A673 (cell line): ENCODE results near the gene PLCG2. TPM values are rescaled to one million over a fixed set of nuclear protein-coding genes. Genes with fewer than 3 reads are reported as not detected.

Source experiments
- BruUV-seq: library from RNA; stranded (reverse); fragments of 400-500 nt; replicated peaks from 2 replicates; lab custom pipeline; 2021; lab: Mats Ljungman, UMichigan
- CTCF ChIA-PET: fragments of 300-600 bp; sonication (Branson Sonifier 250); formaldehyde crosslinking; loops from one replicate; lab custom pipeline; 2022; ENCODE audit warnings: antibody characterized with exemption; lab: Charles Lee
- POLR2A ChIA-PET: fragments of 300-600 bp; sonication (Branson Sonifier 250); formaldehyde crosslinking; loops from one replicate; lab custom pipeline; 2022; ENCODE audit warnings: antibody characterized with exemption; ENCODE audit not compliant: low non-redundant PET; lab: Charles Lee
- DNase-seq: peaks from one replicate; pipeline ENCODE4 v3.0.0-alpha.2; 2015; ENCODE audit warnings: low spot score
- H3K27ac ChIP-seq: fragments of 200-600 bp; sonication (generic); 2 replicates; pipeline ENCODE4 v1.5.1; 2016; ENCODE audit warnings: mixed run types, low read depth, mild to moderate bottlenecking, mixed read lengths, antibody characterized with exemption, low read length; ENCODE audit not compliant: poor library complexity, severe bottlenecking
- H3K27me3 ChIP-seq: fragments of 200-600 bp; sonication (generic); replicated peaks from 2 replicates; pipeline ENCODE4 v1.6.1; 2017; ENCODE audit warnings: mixed run types, low read depth, mild to moderate bottlenecking, mixed read lengths, antibody characterized with exemption, low read length; ENCODE audit not compliant: insufficient read depth, poor library complexity
- H3K36me3 ChIP-seq: fragments of 200-600 bp; sonication (generic); 2 replicates; pipeline ENCODE4 v1.6.1; 2016; ENCODE audit warnings: mixed run types, mild to moderate bottlenecking, mixed read lengths, antibody characterized with exemption, low read length; ENCODE audit not compliant: insufficient read depth, poor library complexity, severe bottlenecking
- H3K4me1 ChIP-seq: fragments of 200-600 bp; sonication (generic); 2 replicates; pipeline ENCODE4 v1.6.1; 2017; ENCODE audit warnings: mixed run types, mild to moderate bottlenecking, mixed read lengths, antibody characterized with exemption, low read length; ENCODE audit not compliant: insufficient read depth, poor library complexity, severe bottlenecking
- H3K4me3 ChIP-seq: fragments of 200-600 bp; sonication (generic); 2 replicates; pipeline ENCODE4 v1.5.1; 2016; ENCODE audit warnings: low read depth, mixed run types, mild to moderate bottlenecking, mixed read lengths, low read length; ENCODE audit not compliant: poor library complexity, severe bottlenecking
- H3K9me3 ChIP-seq: fragments of 200-600 bp; sonication (generic); 2 replicates; pipeline ENCODE4 v1.6.1; 2016; ENCODE audit warnings: mixed run types, low read depth, mild to moderate bottlenecking, mixed read lengths, antibody characterized with exemption, low read length; ENCODE audit not compliant: poor library complexity, severe bottlenecking
- CTCF ChIP-seq: fragments of 300-800, 200-600 bp; sonication (generic); conservative IDR thresholded peaks from 2 replicates; pipeline ENCODE4 v1.5.1; 2017; ENCODE audit warnings: low read depth, mild to moderate bottlenecking, antibody characterized with exemption, low read length, moderate library complexity, mixed read lengths
- EZH2 ChIP-seq: fragments of 200-600 bp; sonication (generic); IDR thresholded peaks from 2 replicates; pipeline ENCODE4 v1.6.1; 2017; ENCODE audit warnings: borderline replicate concordance, low read depth, mild to moderate bottlenecking, mixed read lengths, antibody characterized with exemption, low read length; ENCODE audit not compliant: poor library complexity, severe bottlenecking
- intact Hi-C: fragments of 100-400 bp; cut with micrococcal nuclease; formaldehyde crosslinking; loops from one replicate; pipeline ENCODE4 v1.10.0; 2022; ENCODE audit not compliant: unreplicated experiment
- total RNA-seq: library from RNA; stranded (reverse); gene quantifications from 2 replicates; pipeline ENCODE4 v1.2.3, GENCODE V29; 2021

Gene PLCG2
- total RNA-seq, 1 experiment from 2014 or later: 9.6 TPM

DNA sequence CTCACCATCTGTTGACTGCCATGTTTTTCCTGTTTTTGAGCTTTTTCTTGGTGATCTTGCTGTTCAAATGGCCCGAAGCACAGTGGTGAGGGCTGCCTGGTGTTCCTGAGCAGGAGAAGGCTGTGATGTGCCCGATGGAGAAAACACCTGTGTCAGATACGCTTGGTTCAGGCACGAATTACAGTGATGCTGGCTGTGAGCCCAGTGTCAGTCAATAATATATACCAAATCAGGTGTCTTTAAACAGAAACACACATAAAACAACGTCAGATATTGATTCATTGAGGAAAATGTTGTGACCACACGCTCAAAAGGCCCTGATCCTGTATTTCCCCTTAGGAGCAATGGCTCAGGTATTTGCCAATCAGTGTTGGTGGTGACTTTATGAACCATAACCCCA lies 120.5 kb downstream of the PLCG2 start:
- Histone ChIP-seq H3K4me1 (no peaks in the 10 kb centered on the region), H3K27ac (no peak overlapping the region), H3K9me3 (no peaks in the 10 kb centered on the region), H3K27me3 (no peaks in the 10 kb centered on the region), H3K4me3 (no peak overlapping the region), H3K36me3 (no peaks in the 10 kb centered on the region)
- ChIA-PET CTCF (no interaction called here), POLR2A (no interaction called here)
- TF ChIP-seq CTCF: no peak
- TF ChIP-seq EZH2: no peak
- BruUV-seq: no TSS peak
- no peak for DNase-seq
- intact Hi-C loops: no loop called here

DNA sequence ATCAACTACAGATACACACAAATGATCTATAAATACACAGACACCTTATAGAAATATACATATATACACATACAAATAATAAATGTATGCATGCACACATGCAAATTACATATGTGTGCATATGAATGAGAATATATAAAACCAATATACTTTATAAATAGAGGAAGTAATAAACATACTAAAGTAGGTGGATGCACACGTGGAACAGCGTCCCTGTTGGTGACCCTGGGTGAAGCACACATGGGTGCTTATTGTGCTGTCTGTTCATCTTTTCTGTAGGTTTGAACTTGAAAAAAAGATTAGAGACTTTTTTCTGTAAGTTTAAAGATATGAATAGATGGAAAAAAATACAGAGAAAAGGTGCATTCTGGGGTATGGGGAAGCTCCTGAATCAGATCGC lies 120.9 kb downstream of the PLCG2 start:
- H3K4me3 ChIP-seq: no peak overlapping the region
- CTCF ChIA-PET: no interaction called here
- H3K4me1 ChIP-seq: no peaks in the 10 kb centered on the region
- no TSS peak for BruUV-seq
- H3K9me3 ChIP-seq: no peaks in the 10 kb centered on the region
- H3K27me3 ChIP-seq: no peaks in the 10 kb centered on the region
- DNase-seq: no peak
- POLR2A ChIA-PET: no interaction called here
- intact Hi-C loops: no loop called here
- peak; percentile 12; the same call in 1 of the 2 replicates for TF ChIP-seq CTCF
- TF ChIP-seq EZH2: no peak
- H3K36me3 ChIP-seq: no peaks in the 10 kb centered on the region
- H3K27ac ChIP-seq: no peak overlapping the region

- no TSS peak for BruUV-seq
- Histone ChIP-seq H3K9me3 (no peaks in the 10 kb centered on the region), H3K36me3 (no peaks in the 10 kb centered on the region), H3K27me3 (no peaks in the 10 kb centered on the region), H3K4me3 (no peak overlapping the region), H3K27ac (no peak overlapping the region), H3K4me1 (no peaks in the 10 kb centered on the region)
- POLR2A ChIA-PET: no interaction called here
- intact Hi-C loops: no loop called here
- CTCF ChIA-PET: no interaction called here
- TF ChIP-seq CTCF (no peak), EZH2 (no peak)
- DNase-seq: no peak
These were observed 121.4 kb downstream of the PLCG2 start for GRCh38 chr16:81900456-81900855.
